OCI-LY1 (cell line): ENCODE measurements around the gene C9orf50.
"Not testable (repeated sequence)": the region's sequence is repeated elsewhere in the genome, so short reads cannot be mapped to it uniquely, and the experiment has no call there.

Experiments used
- H2AFZ ChIP-seq: fragments of 200-600 bp; sonication (generic), shearing (Covaris generic); 2 replicates; pipeline ENCODE4 v1.6.0; 2014; ENCODE audit warnings: antibody characterized with exemption, mild to moderate bottlenecking, low read length
- H3F3A ChIP-seq: fragments of 200-600 bp; sonication (generic), shearing (Covaris generic); 2 replicates; pipeline ENCODE4 v1.6.0; 2014; ENCODE audit warnings: mild to moderate bottlenecking, antibody characterized with exemption, low read length, moderate library complexity; ENCODE audit not compliant: insufficient read depth
- H3K27ac ChIP-seq: fragments of 200-600 bp; sonication (generic); 2 replicates; pipeline ENCODE4 v1.5.1; 2014; ENCODE audit warnings: low read length, mixed run types, mild to moderate bottlenecking, low read depth; ENCODE audit not compliant: poor library complexity, severe bottlenecking
- H3K27me3 ChIP-seq: fragments of 200-600 bp; sonication (generic); 2 replicates; pipeline ENCODE4 v1.6.0; 2014; ENCODE audit warnings: antibody characterized with exemption, mild to moderate bottlenecking, low read length, moderate library complexity; ENCODE audit not compliant: insufficient read depth
- H3K36me3 ChIP-seq: fragments of 200-600 bp; sonication (generic); 2 replicates; pipeline ENCODE4 v1.6.1; 2014; ENCODE audit warnings: mild to moderate bottlenecking, antibody characterized with exemption, low read length, moderate library complexity, mixed read lengths; ENCODE audit not compliant: insufficient read depth
- H3K4me1 ChIP-seq: fragments of 200-600 bp; sonication (generic); 2 replicates; pipeline ENCODE4 v1.5.1; 2014; ENCODE audit warnings: mild to moderate bottlenecking, low read length, moderate library complexity; ENCODE audit not compliant: insufficient read depth, severe bottlenecking
- H3K4me2 ChIP-seq: fragments of 200-600 bp; sonication (generic), shearing (Covaris generic); 2 replicates; pipeline ENCODE4 v1.6.1; 2014; ENCODE audit warnings: low read length
- H3K4me3 ChIP-seq: fragments of 200-600 bp; sonication (generic); 2 replicates; pipeline ENCODE4 v1.5.1; 2014; ENCODE audit warnings: low read length, low read depth, mild to moderate bottlenecking, mixed read lengths; ENCODE audit not compliant: poor library complexity, severe bottlenecking
- H3K79me2 ChIP-seq: fragments of 200-600 bp; shearing (Covaris generic); 2 replicates; pipeline ENCODE4 v1.6.1; 2016; ENCODE audit warnings: mixed run types, low read length, mixed read lengths; ENCODE audit not compliant: insufficient read depth
- H3K9ac ChIP-seq: fragments of 200-600 bp; sonication (generic), shearing (Covaris generic); 2 replicates; pipeline ENCODE4 v1.6.1; 2014; ENCODE audit warnings: mild to moderate bottlenecking, low read length, mixed read lengths
- H3K9me2 ChIP-seq: fragments of 200-600 bp; sonication (generic), shearing (Covaris generic); 2 replicates; pipeline ENCODE4 v1.6.1; 2014; ENCODE audit warnings: low read depth, mild to moderate bottlenecking, low read length, mixed read lengths
- H3K9me3 ChIP-seq: fragments of 200-600 bp; shearing (Covaris generic); 2 replicates; pipeline ENCODE4 v1.6.1; 2014; ENCODE audit warnings: low read length, mixed read lengths
- H4K20me1 ChIP-seq: fragments of 200-600 bp; sonication (generic), shearing (Covaris generic); 2 replicates; pipeline ENCODE4 v1.6.0; 2016; ENCODE audit warnings: mild to moderate bottlenecking, low read length; ENCODE audit not compliant: insufficient read depth
- CTCF ChIP-seq: fragments of 200-600 bp; sonication (generic), shearing (Covaris generic); IDR thresholded peaks from 2 replicates; pipeline ENCODE4 v1.5.1; 2017; ENCODE audit warnings: mild to moderate bottlenecking, antibody characterized with exemption, low read length, moderate library complexity, mixed read lengths
- EZH2 ChIP-seq: fragments of 200-600 bp; sonication (generic), shearing (Covaris generic); IDR thresholded peaks from 2 replicates; pipeline ENCODE4 v1.8.0; 2017; ENCODE audit warnings: borderline replicate concordance, mixed run types, mild to moderate bottlenecking, antibody characterized with exemption, low read length, moderate library complexity, mixed read lengths

C9orf50 gene

GRCh38 chr9:129595311-129595741 is 25.6 kb downstream of the C9orf50 start:
- Histone ChIP-seq H3K79me2 (no peaks in the 10 kb centered on the region), H3K36me3 (no peaks in the 10 kb centered on the region), H3K27ac (no peak overlapping the region), H3K27me3 (0 out of 2 replicates have a peak, but pooled peaks cover 8% of the 10 kb centered on the region), H3K9me2 (no peaks in the 10 kb centered on the region), H3F3A (no peaks in the 10 kb centered on the region), H3K9me3 (no peaks in the 10 kb centered on the region), H3K9ac (no peak overlapping the region), H4K20me1 (no peaks in the 10 kb centered on the region), H3K4me3 (no peak overlapping the region), H3K4me2 (no peak overlapping the region), H3K4me1 (no peaks in the 10 kb centered on the region), H2AFZ (no peak overlapping the region)
- TF ChIP-seq CTCF (no peak), EZH2 (no peak)

GRCh38 chr9:129594632-129595031 is 26.3 kb downstream of the C9orf50 start:
- Histone ChIP-seq H2AFZ (no peak overlapping the region), H3F3A (no peaks in the 10 kb centered on the region), H3K9me2 (no peaks in the 10 kb centered on the region), H3K9ac (no peak overlapping the region), H3K27ac (no peak overlapping the region), H3K4me2 (no peak overlapping the region), H3K4me1 (no peaks in the 10 kb centered on the region), H3K27me3 (0 out of 2 replicates have a peak, but pooled peaks cover 7% of the 10 kb centered on the region), H3K9me3 (no peaks in the 10 kb centered on the region), H3K4me3 (no peak overlapping the region), H4K20me1 (no peaks in the 10 kb centered on the region), H3K79me2 (no peaks in the 10 kb centered on the region), H3K36me3 (no peaks in the 10 kb centered on the region)
- no peak for TF ChIP-seq CTCF
- no peak for TF ChIP-seq EZH2

GRCh38 chr9:129592790-129593189 is 28.1 kb downstream of the C9orf50 start:
- not testable (repeated sequence) for H3K9ac ChIP-seq, H2AFZ ChIP-seq, H3K27me3 ChIP-seq, H3K4me1 ChIP-seq, H4K20me1 ChIP-seq, H3F3A ChIP-seq, H3K4me2 ChIP-seq, H3K27ac ChIP-seq, H3K4me3 ChIP-seq, H3K9me3 ChIP-seq, H3K36me3 ChIP-seq, H3K9me2 ChIP-seq, H3K79me2 ChIP-seq

GRCh38 chr9:129591916-129592315 is 29.0 kb downstream of the C9orf50 start:
- Histone ChIP-seq H3K9me2 (no peaks in the 10 kb centered on the region), H3K9ac (no peak overlapping the region), H3K4me3 (no peak overlapping the region), H3K36me3 (no peaks in the 10 kb centered on the region), H2AFZ (no peak overlapping the region), H3F3A (no peaks in the 10 kb centered on the region), H3K9me3 (no peaks in the 10 kb centered on the region), H4K20me1 (no peaks in the 10 kb centered on the region), H3K4me1 (no peaks in the 10 kb centered on the region), H3K27ac (no peak overlapping the region), H3K4me2 (no peak overlapping the region), H3K79me2 (no peaks in the 10 kb centered on the region), H3K27me3 (0 out of 2 replicates have a peak, but pooled peaks cover 10% of the 10 kb centered on the region)
- no peak for TF ChIP-seq EZH2
- no peak for TF ChIP-seq CTCF
